Upper lobe of left lung (tissue), 4 donors: ENCODE results near the gene EPPIN.

Source experiments
- CTCF ChIP-seq, 6 experiments: fragments of 450-650 bp in 4 of 6; fragments of 200-600 bp in 2 of 6; sonication (generic) in 2 of 6; IDR thresholded peaks; one replicate each; pipeline ENCODE4 v1.5.1; 2016 to 2019; ENCODE audit warnings: antibody characterized with exemption in 6 of 6
- EP300 ChIP-seq, 4 donors: sonication (generic); formaldehyde crosslinking; IDR thresholded peaks; one replicate each; pipeline ENCODE4 v1.5.1; 2017; ENCODE audit warnings: antibody characterized with exemption in 4 of 4, control low read depth in 2 of 4
- POLR2A ChIP-seq, 4 donors: fragments of 450-650 bp; IDR thresholded peaks; one replicate each; pipeline ENCODE4 v1.5.1; 2016 to 2017; ENCODE audit warnings: antibody characterized with exemption in 4 of 4, mild to moderate bottlenecking in 2 of 4

- no peak for TF ChIP-seq CTCF (IDR thresholded peaks at IDR 0.05)
- TF ChIP-seq EP300 (IDR thresholded peaks at IDR 0.05), result no peak
- TF ChIP-seq POLR2A (IDR thresholded peaks at IDR 0.05), result no peak
These were observed 51.0 kb downstream of the EPPIN start for GRCh38 chr20:45496166-45496565.
